ENCODE measurements around the gene EBF3. TPM values are rescaled to one million over a fixed set of nuclear protein-coding genes. Genes with fewer than 3 reads are reported as not detected.

The EBF3 gene
- total and polyA plus RNA-seq, 2 experiments from 2014 or later: 0.22 to 0.77 TPM

- no peak overlapping the region for H2AFZ ChIP-seq
- H3K36me3 ChIP-seq (replicated peaks; ENCODE audit: insufficient read depth, low read depth): no peaks in the 10 kb centered on the region
- no peaks in the 10 kb centered on the region for H3K4me1 ChIP-seq (ENCODE audit: insufficient read depth)
- no peaks in the 10 kb centered on the region for H3K79me2 ChIP-seq
- DNase-seq (ENCODE audit: low spot score): no peak
- no peaks in the 10 kb centered on the region for H4K20me1 ChIP-seq (ENCODE audit: insufficient read depth, poor library complexity, severe bottlenecking)
- no peaks in the 10 kb centered on the region for H3K27me3 ChIP-seq
- H3K4me3 ChIP-seq: no peak overlapping the region
- no peak overlapping the region for H3K4me2 ChIP-seq
- no peak overlapping the region for H3K27ac ChIP-seq
- H3K9me3 ChIP-seq (ENCODE audit: low read depth): no peaks in the 10 kb centered on the region
- WGBS (ENCODE audit: low lambda C conversion rate, missing lambda C conversion rate): 91% methylated on average over 9 of the region's 9 CpGs
- no peaks in the 10 kb centered on the region for H3K9me2 ChIP-seq (replicated peaks; ENCODE audit: insufficient read depth)
- TF ChIP-seq, protein P1, sequence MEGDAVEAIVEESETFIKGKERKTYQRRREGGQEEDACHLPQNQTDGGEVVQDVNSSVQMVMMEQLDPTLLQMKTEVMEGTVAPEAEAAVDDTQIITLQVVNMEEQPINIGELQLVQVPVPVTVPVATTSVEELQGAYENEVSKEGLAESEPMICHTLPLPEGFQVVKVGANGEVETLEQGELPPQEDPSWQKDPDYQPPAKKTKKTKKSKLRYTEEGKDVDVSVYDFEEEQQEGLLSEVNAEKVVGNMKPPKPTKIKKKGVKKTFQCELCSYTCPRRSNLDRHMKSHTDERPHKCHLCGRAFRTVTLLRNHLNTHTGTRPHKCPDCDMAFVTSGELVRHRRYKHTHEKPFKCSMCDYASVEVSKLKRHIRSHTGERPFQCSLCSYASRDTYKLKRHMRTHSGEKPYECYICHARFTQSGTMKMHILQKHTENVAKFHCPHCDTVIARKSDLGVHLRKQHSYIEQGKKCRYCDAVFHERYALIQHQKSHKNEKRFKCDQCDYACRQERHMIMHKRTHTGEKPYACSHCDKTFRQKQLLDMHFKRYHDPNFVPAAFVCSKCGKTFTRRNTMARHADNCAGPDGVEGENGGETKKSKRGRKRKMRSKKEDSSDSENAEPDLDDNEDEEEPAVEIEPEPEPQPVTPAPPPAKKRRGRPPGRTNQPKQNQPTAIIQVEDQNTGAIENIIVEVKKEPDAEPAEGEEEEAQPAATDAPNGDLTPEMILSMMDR (IDR thresholded peaks at IDR 0.05; ENCODE audit: poor library complexity): no peak
- no peak for TF ChIP-seq EZH2 (IDR thresholded peaks at IDR 0.05; ENCODE audit: borderline replicate concordance)
Observed at GRCh38 chr10:129918401-129918800, 45.7 kb downstream of the EBF3 start.

DNA sequence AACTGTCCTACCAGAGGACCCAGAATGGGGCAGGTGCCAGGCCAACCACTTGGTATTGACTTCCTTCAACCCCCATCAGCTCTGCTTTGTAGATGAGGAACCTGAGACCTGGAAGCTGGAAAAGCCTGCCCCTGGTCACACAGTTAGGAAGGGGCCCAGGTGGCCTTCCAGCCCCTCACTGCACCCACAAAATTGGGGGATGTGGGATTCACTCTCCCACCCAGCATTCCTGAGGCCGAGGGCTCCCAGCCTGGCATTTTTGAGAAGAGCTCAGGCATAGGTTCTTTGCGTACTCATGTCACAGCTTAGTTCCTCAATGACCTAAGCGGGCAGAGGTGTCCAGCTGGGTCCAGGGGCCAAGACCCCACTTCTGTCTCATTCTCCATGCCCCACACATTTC, 46.1 kb downstream of the EBF3 start:
- Histone ChIP-seq H3K9me2 (replicated peaks; ENCODE audit: insufficient read depth) (no peaks in the 10 kb centered on the region), H3K36me3 (replicated peaks; ENCODE audit: insufficient read depth, low read depth) (no peaks in the 10 kb centered on the region), H3K4me1 (ENCODE audit: insufficient read depth) (no peaks in the 10 kb centered on the region), H3K4me2 (no peak overlapping the region), H3K4me3 (no peak overlapping the region), H3K79me2 (no peaks in the 10 kb centered on the region), H3K27me3 (no peaks in the 10 kb centered on the region), H4K20me1 (ENCODE audit: insufficient read depth, poor library complexity, severe bottlenecking) (no peaks in the 10 kb centered on the region), H2AFZ (no peak overlapping the region), H3K27ac (no peak overlapping the region), H3K9me3 (ENCODE audit: low read depth) (no peaks in the 10 kb centered on the region)
- no peak for TF ChIP-seq EZH2 (IDR thresholded peaks at IDR 0.05; ENCODE audit: borderline replicate concordance)
- TF ChIP-seq EZH2phosphoT487 (IDR thresholded peaks at IDR 0.05; ENCODE audit: low read depth, severe bottlenecking, unreplicated experiment): no peak
- TF ChIP-seq, protein P1 (IDR thresholded peaks at IDR 0.05; ENCODE audit: poor library complexity): no peak
- 94% methylated on average over 3 of the region's 3 CpGs for WGBS (ENCODE audit: low lambda C conversion rate, missing lambda C conversion rate)
- DNase-seq (ENCODE audit: low spot score): no peak

DNA sequence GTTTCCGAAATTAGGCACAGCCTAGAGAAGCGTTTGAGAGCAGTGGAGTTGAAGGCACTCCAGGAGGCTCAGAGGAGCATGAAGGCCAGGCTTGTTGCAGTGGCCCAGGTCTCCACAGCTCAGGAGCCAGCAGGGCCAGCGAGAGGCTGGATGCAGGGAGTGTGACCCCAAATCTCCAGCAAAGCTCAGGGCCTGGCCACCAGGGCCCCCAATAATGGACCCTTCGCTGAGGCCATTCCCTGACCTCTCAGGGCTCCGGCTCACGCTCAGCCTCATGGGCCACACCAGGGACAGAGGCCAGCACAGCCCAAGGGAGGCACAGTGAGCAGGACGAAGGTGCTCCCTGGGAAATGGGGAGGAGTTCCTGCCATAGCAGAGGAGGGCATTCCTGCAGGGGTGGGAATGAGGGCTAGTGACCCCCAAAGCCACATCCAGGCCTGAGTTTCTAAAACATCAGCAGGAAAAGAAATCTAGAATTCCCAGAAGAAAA, 47.5 kb downstream of the EBF3 start:
- Histone ChIP-seq H3K4me2 (no peak overlapping the region), H3K9me2 (replicated peaks; ENCODE audit: insufficient read depth) (no peaks in the 10 kb centered on the region), H3K4me1 (ENCODE audit: insufficient read depth) (no peaks in the 10 kb centered on the region), H3K36me3 (replicated peaks; ENCODE audit: insufficient read depth, low read depth) (no peaks in the 10 kb centered on the region), H3K9me3 (ENCODE audit: low read depth) (no peaks in the 10 kb centered on the region), H4K20me1 (ENCODE audit: insufficient read depth, poor library complexity, severe bottlenecking) (no peaks in the 10 kb centered on the region), H3K27me3 (no peaks in the 10 kb centered on the region), H3K27ac (no peak overlapping the region), H3K4me3 (no peak overlapping the region), H3K79me2 (no peaks in the 10 kb centered on the region), H2AFZ (no peak overlapping the region)
- TF ChIP-seq, protein P1 (IDR thresholded peaks at IDR 0.05; ENCODE audit: poor library complexity): no peak
- TF ChIP-seq EZH2 (IDR thresholded peaks at IDR 0.05; ENCODE audit: borderline replicate concordance) (no peak), EZH2phosphoT487 (IDR thresholded peaks at IDR 0.05; ENCODE audit: low read depth, severe bottlenecking, unreplicated experiment) (no peak)
- DNase-seq (ENCODE audit: low spot score): no peak
- WGBS (ENCODE audit: low lambda C conversion rate, missing lambda C conversion rate): 94% methylated on average over 7 of the region's 7 CpGs
